Bronchial epithelial cell (primary cell): Measurements from ENCODE around the gene DUSP16. TPM values are rescaled to one million over a fixed set of nuclear protein-coding genes. Genes with fewer than 3 reads are reported as not detected.

Source experiments
- DNase-seq: peaks from one replicate; pipeline ENCODE4 v3.0.0-alpha.2; 2010; ENCODE audit warnings: low read depth
- FAIRE-seq: peaks from 2 replicates; lab custom pipeline; 2011; peaks lifted over from hg19 to GRCh38; lab: Jason Lieb, UNC
- H3K27me3 ChIP-seq: 2 replicates; pipeline ENCODE4 v1.5.1; 2011; ENCODE audit warnings: low read length; ENCODE audit not compliant: control insufficient read depth, insufficient read depth
- H3K36me3 ChIP-seq: 2 replicates; pipeline ENCODE4 v1.5.1; 2011; ENCODE audit warnings: low read length; ENCODE audit not compliant: control insufficient read depth, insufficient read depth
- H3K4me3 ChIP-seq: 2 replicates; pipeline ENCODE4 v1.5.1; 2011; ENCODE audit warnings: mild to moderate bottlenecking, low read depth, low read length, control low read depth
- CTCF ChIP-seq: IDR thresholded peaks from 2 replicates; pipeline ENCODE4 v1.5.1; 2011; ENCODE audit warnings: mild to moderate bottlenecking, moderate library complexity, low read length, control low read depth, inconsistent platforms; ENCODE audit not compliant: insufficient read depth, severe bottlenecking
- total RNA-seq: library from RNA; depleted of rRNA; stranded (reverse); fragments of >200 nt; gene quantifications from 2 replicates; pipeline ENCODE4 v1.2.1, GENCODE V29; 2014

DUSP16 gene, protein sequence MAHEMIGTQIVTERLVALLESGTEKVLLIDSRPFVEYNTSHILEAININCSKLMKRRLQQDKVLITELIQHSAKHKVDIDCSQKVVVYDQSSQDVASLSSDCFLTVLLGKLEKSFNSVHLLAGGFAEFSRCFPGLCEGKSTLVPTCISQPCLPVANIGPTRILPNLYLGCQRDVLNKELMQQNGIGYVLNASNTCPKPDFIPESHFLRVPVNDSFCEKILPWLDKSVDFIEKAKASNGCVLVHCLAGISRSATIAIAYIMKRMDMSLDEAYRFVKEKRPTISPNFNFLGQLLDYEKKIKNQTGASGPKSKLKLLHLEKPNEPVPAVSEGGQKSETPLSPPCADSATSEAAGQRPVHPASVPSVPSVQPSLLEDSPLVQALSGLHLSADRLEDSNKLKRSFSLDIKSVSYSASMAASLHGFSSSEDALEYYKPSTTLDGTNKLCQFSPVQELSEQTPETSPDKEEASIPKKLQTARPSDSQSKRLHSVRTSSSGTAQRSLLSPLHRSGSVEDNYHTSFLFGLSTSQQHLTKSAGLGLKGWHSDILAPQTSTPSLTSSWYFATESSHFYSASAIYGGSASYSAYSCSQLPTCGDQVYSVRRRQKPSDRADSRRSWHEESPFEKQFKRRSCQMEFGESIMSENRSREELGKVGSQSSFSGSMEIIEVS
- total RNA-seq, result 10.9 and 14.2 TPM in 2 replicates

GRCh38 chr12:12562585-12563261, at the start of gene DUSP16:
Gene DUSP16, minus strand, starts transcription at chr12:12562863. Its CDS starts 41,765 bp downstream, at chr12:12521098.
- Histone ChIP-seq H3K27me3 (no peaks in the 10 kb centered on the region), H3K36me3 (no peaks in the 10 kb centered on the region), H3K4me3 (peak within 1 kb of the TSS; percentile 81)
- no peak for TF ChIP-seq CTCF
- peak; percentile 93 for DNase-seq
- no peak for FAIRE-seq

DNA sequence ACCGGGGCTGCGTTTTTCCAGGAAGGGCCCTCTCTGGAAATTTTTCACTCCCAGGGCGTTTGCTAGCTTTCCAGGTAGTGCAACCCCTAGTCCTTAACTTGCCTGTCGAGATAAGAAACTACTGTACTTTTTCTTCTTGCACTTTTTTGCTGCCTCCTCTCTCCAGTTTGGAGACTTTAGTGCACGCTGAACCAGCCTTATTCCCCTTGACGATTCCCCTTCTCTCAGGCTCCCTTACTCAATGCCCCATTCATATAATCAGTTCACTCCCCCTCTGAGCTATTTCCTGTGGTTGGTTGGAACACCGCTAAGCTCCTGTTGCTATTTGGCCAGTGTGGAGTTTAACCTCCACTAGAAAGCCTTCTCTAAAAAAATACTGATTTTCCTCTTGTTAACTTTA, 49.7 kb upstream of the DUSP16 start:
- peak overlapping the region; percentile 79 for H3K4me3 ChIP-seq
- no peaks in the 10 kb centered on the region for H3K27me3 ChIP-seq
- DNase-seq (peak; percentile 64), FAIRE-seq (no peak)
- no peak for TF ChIP-seq CTCF
- H3K36me3 ChIP-seq, result no peaks in the 10 kb centered on the region

- DNase-seq (peak; percentile 89), FAIRE-seq (no peak)
- Histone ChIP-seq H3K4me3 (peak within 1 kb of the TSS; percentile 79), H3K36me3 (no peaks in the 10 kb centered on the region), H3K27me3 (no peaks in the 10 kb centered on the region)
- TF ChIP-seq CTCF, result no peak
Observed at GRCh38 chr12:12611512-12612306, 49.0 kb upstream of the DUSP16 start, which contains the start of gene CREBL2. Gene CREBL2, plus strand, starts transcription at chr12:12611876. Its CDS starts 297 bp downstream, at chr12:12612173.

DNA sequence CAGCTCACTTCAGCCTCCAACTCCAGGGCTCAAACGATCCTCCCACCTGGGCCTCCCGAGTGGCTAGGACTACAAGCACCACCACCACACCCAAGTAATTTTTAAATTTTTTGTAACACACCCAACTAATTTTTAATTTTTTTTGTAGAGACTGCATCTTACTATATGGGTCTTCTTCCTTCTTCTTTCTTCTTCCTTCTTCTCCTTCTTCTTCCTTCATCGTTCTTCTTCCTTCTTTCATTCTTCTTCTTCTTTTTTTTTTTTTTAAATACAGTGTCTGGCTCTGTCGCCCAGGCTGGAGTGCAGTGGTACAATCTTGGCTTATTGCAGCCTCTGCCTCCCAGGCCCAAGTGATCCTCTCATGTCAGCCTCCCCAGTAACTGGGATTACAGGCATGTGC, 48.0 kb upstream of the DUSP16 start:
- Histone ChIP-seq H3K27me3 (no peaks in the 10 kb centered on the region), H3K36me3 (no peaks in the 10 kb centered on the region), H3K4me3 (no peak overlapping the region)
- DNase-seq, result no peak
- TF ChIP-seq CTCF, result no peak
- FAIRE-seq, result no peak

- Histone ChIP-seq H3K36me3 (no peaks in the 10 kb centered on the region), H3K4me3 (no peak overlapping the region), H3K27me3 (no peaks in the 10 kb centered on the region)
- FAIRE-seq (no peak), DNase-seq (no peak)
- no peak for TF ChIP-seq CTCF
Observed at GRCh38 chr12:12609692-12610091, 47.0 kb upstream of the DUSP16 start.
